GM21717 (cell line): Measurements from ENCODE around the gene MCM3AP.
"Not testable (repeated sequence)": the region's sequence is repeated elsewhere in the genome, so short reads cannot be mapped to it uniquely, and the experiment has no call there.

ENCODE experiments used
- ATAC-seq: cut with Tn5 transposase; IDR thresholded peaks from one replicate; pipeline ENCODE4 v1.9.1; 2021; ENCODE audit warnings: mild to moderate bottlenecking, moderate library complexity; ENCODE audit not compliant: unreplicated experiment

The MCM3AP gene

DNA sequence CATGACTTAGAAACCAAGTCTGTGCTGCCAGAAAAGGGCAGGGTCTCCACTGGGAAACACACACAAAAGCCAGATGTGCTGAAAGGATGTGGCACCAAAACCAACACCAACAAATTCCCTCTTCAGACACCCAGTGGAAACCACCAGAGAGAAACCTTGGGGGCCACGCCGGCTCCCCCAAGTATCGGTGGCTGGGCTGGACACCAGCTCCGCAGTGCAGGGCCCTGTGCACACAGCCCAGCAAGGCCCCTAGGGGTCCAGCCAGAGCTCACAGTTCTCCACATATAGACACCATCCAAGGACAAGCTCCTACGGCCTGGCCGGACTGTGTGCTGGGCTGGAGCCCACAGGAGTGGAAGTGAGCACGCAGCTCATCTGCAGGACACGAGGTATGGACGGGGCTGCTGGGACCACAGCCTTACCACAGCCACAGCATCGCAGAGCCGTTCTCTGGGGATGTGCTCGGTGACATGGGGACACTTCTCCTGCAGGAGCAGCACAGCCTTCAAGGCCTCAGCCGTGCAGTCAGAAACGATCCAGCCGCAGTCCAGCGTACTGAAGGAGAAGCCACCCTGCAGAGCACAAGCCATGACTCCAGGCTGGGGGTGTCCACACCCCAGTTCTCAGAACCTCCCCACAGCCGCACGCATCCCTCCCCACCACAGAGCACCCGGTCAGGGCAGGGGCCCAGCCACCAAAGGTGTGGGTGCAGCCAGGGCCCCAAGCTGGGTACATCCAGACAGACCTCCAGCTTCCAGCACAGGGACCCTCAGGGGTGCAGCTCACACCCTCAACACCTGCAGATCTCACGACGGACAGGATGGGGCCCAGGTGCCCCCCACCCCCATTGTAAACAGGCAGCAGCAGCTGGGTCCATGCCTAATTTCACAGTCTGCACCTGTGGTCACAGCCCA is 78.1 kb downstream of the MCM3AP start:
- ATAC-seq = no peak

- ATAC-seq = no peak
These were observed 79.0 kb downstream of the MCM3AP start for GRCh38 chr21:46206163-46207005.

GRCh38 chr21:46205766-46206162 is 79.6 kb downstream of the MCM3AP start:
- ATAC-seq = no peak

DNA sequence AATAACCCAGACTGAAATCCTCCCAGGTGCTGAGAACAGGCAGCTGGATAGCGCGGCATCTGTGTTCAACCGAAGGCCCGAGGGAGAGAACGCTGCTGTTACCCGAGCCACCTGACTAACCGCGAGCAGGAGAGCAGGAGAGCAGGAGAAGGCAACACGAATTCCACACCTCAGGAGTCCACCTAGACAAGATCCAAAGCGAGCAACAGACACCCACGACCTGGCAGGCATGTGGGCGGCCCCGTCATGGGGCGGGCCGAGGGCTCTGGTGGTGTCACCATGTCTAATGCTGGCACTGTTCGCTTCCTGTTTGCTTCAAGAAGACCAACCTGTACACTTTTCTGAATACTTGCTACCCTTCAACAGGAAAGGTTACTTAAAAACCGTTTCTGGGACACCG is 80.2 kb downstream of the MCM3AP start:
- no peak for ATAC-seq

DNA sequence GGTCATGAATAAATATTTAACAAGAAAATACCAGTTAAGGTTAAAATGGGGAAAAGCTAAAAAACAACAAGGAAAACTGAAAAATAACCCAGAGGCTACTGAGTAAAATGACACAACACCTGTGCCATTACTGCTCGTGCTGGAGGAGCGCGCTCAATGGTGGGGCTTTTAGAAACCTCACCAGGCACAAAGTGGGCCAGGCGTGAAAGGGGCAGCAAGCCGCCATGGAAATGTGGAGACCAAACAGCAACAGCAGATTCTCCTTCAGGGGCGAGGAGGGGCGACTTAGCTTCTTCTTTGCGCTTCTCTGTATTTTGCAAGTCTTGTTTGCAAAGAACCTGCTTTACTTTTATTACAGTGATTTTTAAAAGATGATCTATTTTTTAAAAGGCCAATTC is 82.2 kb downstream of the MCM3AP start:
- ATAC-seq = no peak

GRCh38 chr21:46202592-46203202 is 82.7 kb downstream of the MCM3AP start:
- no peak for ATAC-seq

GRCh38 chr21:46200877-46201803 is 84.3 kb downstream of the MCM3AP start:
- not testable (repeated sequence) for ATAC-seq

DNA sequence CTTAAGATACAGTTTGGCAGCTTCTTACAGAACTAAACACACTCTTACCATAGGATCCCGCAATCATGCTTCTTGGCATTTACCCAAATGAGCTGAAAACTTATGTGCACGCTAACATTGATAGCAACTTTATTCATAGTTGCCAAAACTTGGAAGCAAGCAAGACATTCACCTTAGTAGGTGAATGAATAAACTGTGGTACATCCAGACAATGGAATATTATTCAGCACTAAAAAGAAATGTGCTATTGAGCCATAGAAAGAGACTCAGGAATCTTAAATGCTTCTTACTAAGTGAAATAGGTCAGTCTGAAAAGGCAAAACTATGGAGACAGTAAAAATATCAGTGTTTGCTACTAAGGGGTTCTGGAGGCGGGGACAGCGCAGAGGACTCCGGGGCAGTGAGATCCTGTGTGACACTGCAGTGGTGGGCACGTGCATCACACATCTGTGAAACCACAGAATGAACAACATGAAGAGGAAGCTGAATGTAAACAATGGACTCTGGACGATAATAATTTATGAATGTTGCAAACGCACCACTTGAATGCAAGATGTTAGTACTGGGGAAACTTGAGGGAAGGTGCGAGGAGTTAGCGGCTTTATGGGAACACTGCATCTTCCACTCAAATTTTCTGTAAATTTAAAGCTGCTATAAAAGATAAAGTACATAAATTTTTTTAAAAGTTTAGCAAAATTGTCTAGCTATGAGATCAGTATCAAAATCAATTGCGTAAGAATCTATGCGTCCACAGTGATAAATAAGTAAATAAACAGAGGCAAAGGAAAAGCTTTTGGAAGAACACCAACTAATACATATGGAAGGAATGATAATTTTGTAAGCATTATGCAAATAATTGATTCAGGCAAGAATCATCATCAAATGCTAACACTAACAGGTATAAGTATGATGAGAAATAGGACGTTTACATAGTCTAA is 85.7 kb downstream of the MCM3AP start:
- ATAC-seq = no peak

- ATAC-seq = no peak
These were observed 88.7 kb downstream of the MCM3AP start for GRCh38 chr21:46196733-46197132.

DNA sequence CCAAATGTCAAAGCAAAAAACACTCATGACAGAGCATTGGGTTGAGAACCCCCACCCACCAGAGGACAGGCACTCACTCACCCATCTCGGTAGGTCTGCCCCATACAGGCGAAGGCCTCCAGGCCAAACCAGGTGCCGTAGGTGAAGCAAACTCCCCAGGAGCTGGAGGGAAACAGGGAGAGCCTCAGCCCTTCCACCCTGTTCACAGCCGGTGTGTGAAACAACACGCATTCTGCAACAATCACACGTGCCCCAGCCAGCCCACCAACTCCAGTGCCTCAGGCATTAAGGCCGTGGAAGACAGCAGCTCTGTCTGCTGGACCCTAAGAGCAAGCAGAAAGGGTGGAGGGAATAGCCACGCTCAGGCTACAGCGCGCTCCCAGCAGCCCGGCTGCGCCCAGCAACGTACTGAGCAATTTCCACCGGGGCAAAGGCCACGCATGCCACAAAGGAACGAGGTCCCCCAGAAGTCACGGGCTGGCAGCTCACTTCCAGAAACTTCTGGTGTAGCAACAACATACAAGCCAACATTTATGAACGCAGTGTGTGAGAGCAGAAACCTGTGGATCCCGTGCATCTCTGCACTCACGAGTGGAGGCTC is 89.7 kb downstream of the MCM3AP start:
- no peak for ATAC-seq

GRCh38 chr21:46194374-46195334 is 90.8 kb downstream of the MCM3AP start:
- no peak for ATAC-seq

- ATAC-seq = no peak
These were observed 91.5 kb downstream of the MCM3AP start for GRCh38 chr21:46193829-46194373.

GRCh38 chr21:46191686-46192575 is 93.5 kb downstream of the MCM3AP start:
- no peak for ATAC-seq

GRCh38 chr21:46191257-46191685 is 94.1 kb downstream of the MCM3AP start:
- no peak for ATAC-seq

- no peak for ATAC-seq
These were observed 94.8 kb downstream of the MCM3AP start for GRCh38 chr21:46190491-46191131.

DNA sequence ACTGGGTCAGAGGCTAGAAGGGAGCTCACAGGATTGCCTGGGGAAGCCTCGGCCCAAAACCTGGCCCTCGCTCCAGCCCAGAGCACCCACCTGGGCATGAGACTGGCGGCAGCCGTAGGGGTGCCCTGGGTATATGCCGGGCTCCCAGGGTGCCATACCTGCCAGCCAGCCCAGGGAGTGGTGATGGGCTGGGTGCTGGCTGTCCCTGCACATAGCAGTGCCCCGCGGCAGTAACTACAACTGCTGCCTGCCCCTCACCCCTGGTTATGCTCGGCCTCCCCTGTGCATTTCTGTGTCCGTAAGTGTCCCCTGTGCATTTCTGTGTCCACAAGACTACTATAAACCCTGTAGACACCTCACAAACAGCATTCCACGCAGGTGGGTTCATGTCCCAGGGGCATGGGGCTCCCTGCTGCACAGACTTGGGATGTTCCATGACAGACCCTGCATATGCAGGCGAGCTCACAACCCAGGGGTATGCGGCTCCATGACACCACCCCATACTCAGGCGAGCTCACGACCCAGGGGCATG is 95.4 kb downstream of the MCM3AP start:
- ATAC-seq = no peak
